GM12864 (cell line): Measurements from ENCODE around the gene SHC3.

Experiments used
- DNase-seq: peaks from one replicate; pipeline ENCODE4 v3.0.0-alpha.2; 2011; ENCODE audit warnings: low read depth
- H3K4me3 ChIP-seq: 2 replicates; pipeline ENCODE4 v1.5.1; 2011; ENCODE audit warnings: mild to moderate bottlenecking, low read depth, low read length, control low read depth
- TF ChIP-seq, protein P1 (sequence below): IDR thresholded peaks from 2 replicates; pipeline ENCODE4 v1.5.1; 2011; ENCODE audit warnings: low read depth, mild to moderate bottlenecking, moderate library complexity, low read length, control low read depth, inconsistent platforms; ENCODE audit errors: missing control alignments

SHC3 gene

GRCh38 chr9:89109666-89110065 is 69.0 kb downstream of the SHC3 start:
- no peak for DNase-seq
- TF ChIP-seq, protein P1, sequence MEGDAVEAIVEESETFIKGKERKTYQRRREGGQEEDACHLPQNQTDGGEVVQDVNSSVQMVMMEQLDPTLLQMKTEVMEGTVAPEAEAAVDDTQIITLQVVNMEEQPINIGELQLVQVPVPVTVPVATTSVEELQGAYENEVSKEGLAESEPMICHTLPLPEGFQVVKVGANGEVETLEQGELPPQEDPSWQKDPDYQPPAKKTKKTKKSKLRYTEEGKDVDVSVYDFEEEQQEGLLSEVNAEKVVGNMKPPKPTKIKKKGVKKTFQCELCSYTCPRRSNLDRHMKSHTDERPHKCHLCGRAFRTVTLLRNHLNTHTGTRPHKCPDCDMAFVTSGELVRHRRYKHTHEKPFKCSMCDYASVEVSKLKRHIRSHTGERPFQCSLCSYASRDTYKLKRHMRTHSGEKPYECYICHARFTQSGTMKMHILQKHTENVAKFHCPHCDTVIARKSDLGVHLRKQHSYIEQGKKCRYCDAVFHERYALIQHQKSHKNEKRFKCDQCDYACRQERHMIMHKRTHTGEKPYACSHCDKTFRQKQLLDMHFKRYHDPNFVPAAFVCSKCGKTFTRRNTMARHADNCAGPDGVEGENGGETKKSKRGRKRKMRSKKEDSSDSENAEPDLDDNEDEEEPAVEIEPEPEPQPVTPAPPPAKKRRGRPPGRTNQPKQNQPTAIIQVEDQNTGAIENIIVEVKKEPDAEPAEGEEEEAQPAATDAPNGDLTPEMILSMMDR = no peak
- no peak overlapping the region for H3K4me3 ChIP-seq

GRCh38 chr9:89107406-89107805 is 71.2 kb downstream of the SHC3 start:
- no peak overlapping the region for H3K4me3 ChIP-seq
- no peak for DNase-seq
- TF ChIP-seq, protein P1 = no peak

- no peak overlapping the region for H3K4me3 ChIP-seq
- TF ChIP-seq, protein P1 = no peak
- DNase-seq = no peak
These were observed 72.3 kb downstream of the SHC3 start for GRCh38 chr9:89106224-89106851.

GRCh38 chr9:89104821-89105220 is 73.8 kb downstream of the SHC3 start:
- TF ChIP-seq, protein P1 = no peak
- DNase-seq = no peak
- no peak overlapping the region for H3K4me3 ChIP-seq

DNA sequence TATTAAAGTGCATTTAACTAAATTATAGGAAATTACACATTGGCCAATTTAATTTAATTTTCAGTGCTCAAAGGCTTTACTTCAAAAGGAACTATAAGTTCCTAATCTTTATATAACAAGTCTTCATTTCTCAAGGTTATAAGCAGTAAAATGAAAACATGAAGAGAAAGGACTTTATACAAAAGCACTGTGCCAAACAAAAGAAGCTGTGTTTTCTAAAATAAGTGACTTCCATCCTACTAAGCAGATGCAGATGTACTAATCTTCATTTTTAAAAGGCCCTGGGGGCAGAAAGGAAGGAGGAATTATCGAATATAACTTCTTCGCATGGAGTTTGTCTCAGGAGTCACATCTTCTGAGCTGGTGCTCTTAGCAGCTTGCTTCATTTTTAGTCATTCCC is 81.4 kb downstream of the SHC3 start:
- TF ChIP-seq, protein P1 = no peak
- DNase-seq = no peak
- no peak overlapping the region for H3K4me3 ChIP-seq

- TF ChIP-seq, protein P1 = peak; percentile 25
- no peak overlapping the region for H3K4me3 ChIP-seq
- DNase-seq = no peak
These were observed 81.8 kb downstream of the SHC3 start for GRCh38 chr9:89096807-89097206.
